Stimulated activated memory B cell treated with anti-CD40 and anti-IgM and Interleukin-4, amounts not matched to agents 10 μg/mL and 1 μg/mL and 100 μg/mL, for 72 hours (primary cell): ENCODE results near the gene GPR150.
"Not testable (repeated sequence)": the region's sequence is repeated elsewhere in the genome, so short reads cannot be mapped to it uniquely, and the experiment has no call there.

Experiments used
- ATAC-seq: fragments of 150-1000 bp; cut with Tn5 transposase; 2 replicates; pipeline ENCODE4 v1.10.0; 2021
- H3K27ac Mint-ChIP-seq: one replicate; pipeline ENCODE4 v1.8.0; 2022; ENCODE audit warnings: mild to moderate bottlenecking, mixed read lengths
- H3K27me3 Mint-ChIP-seq: one replicate; pipeline ENCODE4 v1.8.0; 2022; ENCODE audit warnings: mixed read lengths
- H3K36me3 Mint-ChIP-seq: one replicate; pipeline ENCODE4 v1.8.0; 2022; ENCODE audit warnings: mixed read lengths
- H3K4me1 Mint-ChIP-seq: one replicate; pipeline ENCODE4 v1.8.0; 2022; ENCODE audit warnings: mixed read lengths
- H3K4me3 Mint-ChIP-seq: one replicate; pipeline ENCODE4 v1.8.0; 2022; ENCODE audit warnings: mild to moderate bottlenecking, moderate library complexity, mixed read lengths
- H3K9me3 Mint-ChIP-seq: one replicate; pipeline ENCODE4 v1.8.0; 2022; ENCODE audit warnings: mixed read lengths

GPR150 gene

GRCh38 chr5:95632942-95633341 is 13.1 kb downstream of the GPR150 start:
- H3K4me1 Mint-ChIP-seq, H3K36me3 Mint-ChIP-seq, ATAC-seq, H3K4me3 Mint-ChIP-seq, H3K9me3 Mint-ChIP-seq, H3K27me3 Mint-ChIP-seq, H3K27ac Mint-ChIP-seq: not testable (repeated sequence)

GRCh38 chr5:95633671-95634070 is 13.8 kb downstream of the GPR150 start:
- no peak overlapping the region for H3K27ac Mint-ChIP-seq
- H3K4me3 Mint-ChIP-seq: no peak overlapping the region
- peaks cover 6% of the 10 kb centered on the region for H3K36me3 Mint-ChIP-seq
- no peak for ATAC-seq
- peaks cover 4% of the 10 kb centered on the region for H3K9me3 Mint-ChIP-seq
- peaks cover 9% of the 10 kb centered on the region for H3K4me1 Mint-ChIP-seq
- H3K27me3 Mint-ChIP-seq: no peaks in the 10 kb centered on the region

- Mint-ChIP-seq H3K4me1 (peaks cover 9% of the 10 kb centered on the region), H3K4me3 (no peak overlapping the region), H3K36me3 (peaks cover 6% of the 10 kb centered on the region), H3K27me3 (no peaks in the 10 kb centered on the region), H3K27ac (no peak overlapping the region), H3K9me3 (peaks cover 4% of the 10 kb centered on the region)
- no peak for ATAC-seq
Observed at GRCh38 chr5:95634081-95634480, 14.2 kb downstream of the GPR150 start.

DNA sequence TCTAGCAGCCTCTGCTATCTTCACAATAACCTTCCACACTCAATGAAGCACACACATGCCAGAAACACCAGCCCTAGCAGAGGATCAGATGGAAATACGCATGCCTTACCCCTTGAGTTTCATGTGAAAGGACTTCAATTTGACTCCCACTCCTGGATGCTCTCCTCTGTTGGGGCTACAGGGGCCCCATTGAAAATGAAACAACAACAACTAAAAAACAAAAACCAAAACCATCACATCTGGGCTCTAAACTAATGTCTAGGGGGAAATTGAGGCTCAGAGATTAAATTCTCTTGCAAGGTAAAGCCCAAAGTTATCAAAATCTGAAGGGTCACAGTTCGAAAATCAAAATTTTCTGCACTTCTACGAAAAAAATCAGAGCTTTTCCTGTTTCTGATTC is 18.7 kb downstream of the GPR150 start:
- Mint-ChIP-seq H3K27ac (no peak overlapping the region), H3K27me3 (no peaks in the 10 kb centered on the region), H3K9me3 (no peaks in the 10 kb centered on the region), H3K4me3 (no peak overlapping the region), H3K36me3 (no peaks in the 10 kb centered on the region), H3K4me1 (no peaks in the 10 kb centered on the region)
- no peak for ATAC-seq

- Mint-ChIP-seq H3K27me3 (no peaks in the 10 kb centered on the region), H3K4me3 (no peak overlapping the region), H3K9me3 (no peaks in the 10 kb centered on the region), H3K27ac (no peak overlapping the region), H3K36me3 (no peaks in the 10 kb centered on the region), H3K4me1 (peaks cover 7% of the 10 kb centered on the region)
- no peak for ATAC-seq
Observed at GRCh38 chr5:95641741-95642220, 21.9 kb downstream of the GPR150 start.

DNA sequence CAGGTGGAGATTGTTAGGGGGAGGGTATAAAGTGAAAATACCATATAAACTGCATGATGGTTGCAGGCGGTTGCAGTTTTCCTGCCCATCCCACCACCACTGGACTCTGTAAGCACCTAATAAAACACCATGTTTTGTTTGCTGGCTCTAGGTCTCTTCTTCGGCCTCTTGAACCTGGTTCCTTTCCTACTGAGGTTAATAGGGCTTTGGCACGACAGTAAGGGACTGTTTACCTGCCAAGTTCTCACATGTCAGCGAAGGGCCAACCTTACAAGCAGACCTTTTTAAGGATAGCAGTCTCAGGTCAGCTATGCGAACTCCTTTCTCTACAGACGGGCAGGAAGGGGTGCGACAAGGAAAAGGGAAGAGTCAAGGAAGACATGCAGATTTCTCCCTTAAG is 23.3 kb downstream of the GPR150 start:
- no peak overlapping the region for H3K27ac Mint-ChIP-seq
- no peak for ATAC-seq
- no peaks in the 10 kb centered on the region for H3K36me3 Mint-ChIP-seq
- peaks cover 7% of the 10 kb centered on the region for H3K4me1 Mint-ChIP-seq
- H3K9me3 Mint-ChIP-seq: no peaks in the 10 kb centered on the region
- no peaks in the 10 kb centered on the region for H3K27me3 Mint-ChIP-seq
- H3K4me3 Mint-ChIP-seq: no peak overlapping the region

GRCh38 chr5:95644351-95645042 is 24.6 kb downstream of the GPR150 start:
- H3K4me1 Mint-ChIP-seq: peaks cover 7% of the 10 kb centered on the region
- H3K36me3 Mint-ChIP-seq: no peaks in the 10 kb centered on the region
- peak overlapping the region; percentile 6 for H3K27ac Mint-ChIP-seq
- no peaks in the 10 kb centered on the region for H3K27me3 Mint-ChIP-seq
- ATAC-seq: peak; percentile 42
- H3K9me3 Mint-ChIP-seq: no peaks in the 10 kb centered on the region
- H3K4me3 Mint-ChIP-seq: no peak overlapping the region

- H3K27ac Mint-ChIP-seq: peak overlapping the region; percentile 88
- H3K4me3 Mint-ChIP-seq: peak overlapping the region; percentile 84
- not testable (repeated sequence) for H3K27me3 Mint-ChIP-seq, H3K4me1 Mint-ChIP-seq, H3K9me3 Mint-ChIP-seq, ATAC-seq, H3K36me3 Mint-ChIP-seq
Observed at GRCh38 chr5:95646226-95646568, 26.3 kb downstream of the GPR150 start.

GRCh38 chr5:95646569-95647431 is 26.9 kb downstream of the GPR150 start, which contains the start of gene RFESD:
RFESD (plus strand) TSS chr5:95646777; CDS start chr5:95652272, 5,495 bp downstream.
- peak; percentile 99 for ATAC-seq
- H3K4me3 Mint-ChIP-seq: peak within 1 kb of the TSS; percentile 84
- H3K27me3 Mint-ChIP-seq: no peaks in the 10 kb centered on the region
- H3K4me1 Mint-ChIP-seq: peaks cover 7% of the 10 kb centered on the region
- H3K9me3 Mint-ChIP-seq: no peaks in the 10 kb centered on the region
- peak within 1 kb of the TSS; percentile 88 for H3K27ac Mint-ChIP-seq
- no peaks in the 10 kb centered on the region for H3K36me3 Mint-ChIP-seq

DNA sequence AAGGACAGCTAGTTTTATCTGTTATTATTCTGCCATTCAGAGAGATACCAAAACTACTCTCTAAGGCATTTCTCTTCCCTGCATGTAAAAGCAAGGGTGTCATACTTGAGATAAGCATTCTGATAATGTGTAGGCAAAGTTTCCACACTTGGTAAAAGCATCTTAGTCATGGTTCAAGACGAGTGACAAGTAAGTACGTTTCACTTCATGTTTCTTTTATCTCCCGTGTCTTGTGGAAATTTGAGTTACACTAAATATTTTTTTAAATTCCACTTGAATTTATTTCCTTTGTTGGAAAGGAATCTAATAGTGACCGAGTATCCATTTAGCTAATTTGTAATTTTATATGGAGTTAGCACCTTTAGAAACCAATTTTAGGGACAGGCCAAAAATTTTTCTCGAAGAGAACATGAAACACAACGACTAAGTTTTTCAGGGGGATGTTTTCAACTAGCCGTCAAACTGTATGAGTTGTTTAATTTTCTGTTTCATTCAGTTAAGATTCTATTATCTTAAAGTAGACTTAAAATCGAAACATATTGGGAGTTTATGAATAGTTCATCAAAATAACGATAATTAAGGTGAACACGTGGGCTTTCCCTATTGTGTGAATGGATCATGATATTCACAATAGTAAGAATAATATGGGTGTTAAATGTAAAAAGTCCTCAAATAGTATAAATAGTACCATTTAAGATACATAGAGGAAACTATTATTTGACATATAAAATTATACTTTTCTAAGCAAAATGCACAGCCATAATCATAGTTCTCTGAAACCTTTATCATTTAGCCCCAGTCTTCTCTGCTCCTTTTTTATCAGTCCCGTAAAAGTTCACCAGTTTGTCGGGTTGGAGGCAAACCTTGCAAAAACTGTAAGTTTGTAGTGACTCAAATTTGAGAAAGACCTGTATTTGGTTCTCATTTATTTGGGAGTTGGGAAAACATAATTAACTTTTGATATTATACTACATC is 28.3 kb downstream of the GPR150 start:
- Mint-ChIP-seq H3K4me3 (no peak overlapping the region), H3K27ac (no peak overlapping the region), H3K27me3 (no peaks in the 10 kb centered on the region), H3K4me1 (peaks cover 7% of the 10 kb centered on the region), H3K36me3 (peaks cover 12% of the 10 kb centered on the region), H3K9me3 (no peaks in the 10 kb centered on the region)
- no peak for ATAC-seq

DNA sequence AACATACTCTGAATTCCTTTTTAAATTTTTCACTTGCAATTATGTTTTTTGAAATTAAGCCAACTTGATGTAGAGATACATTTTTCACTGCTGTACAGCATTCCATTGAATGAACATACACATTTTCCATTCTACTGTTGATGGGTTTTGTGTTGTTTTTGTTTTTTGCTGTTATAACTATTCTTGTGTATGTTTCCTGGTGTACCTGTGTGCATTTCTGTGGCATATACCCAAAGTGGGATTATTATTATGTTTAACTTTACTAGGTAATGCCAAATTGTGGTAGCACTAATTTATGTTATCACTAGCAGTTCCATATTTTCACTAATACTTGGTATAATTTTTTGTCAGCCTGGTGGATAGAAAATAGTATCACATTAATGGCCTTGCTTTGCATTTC is 29.4 kb downstream of the GPR150 start:
- no peak overlapping the region for H3K4me3 Mint-ChIP-seq
- ATAC-seq: no peak
- H3K27me3 Mint-ChIP-seq: no peaks in the 10 kb centered on the region
- H3K4me1 Mint-ChIP-seq: peaks cover 4% of the 10 kb centered on the region
- H3K9me3 Mint-ChIP-seq: no peaks in the 10 kb centered on the region
- H3K27ac Mint-ChIP-seq: no peak overlapping the region
- peaks cover 13% of the 10 kb centered on the region for H3K36me3 Mint-ChIP-seq

- Mint-ChIP-seq H3K4me3 (no peak overlapping the region), H3K27ac (no peak overlapping the region), H3K4me1 (no peaks in the 10 kb centered on the region), H3K36me3 (peaks cover 16% of the 10 kb centered on the region), H3K27me3 (no peaks in the 10 kb centered on the region), H3K9me3 (no peaks in the 10 kb centered on the region)
- no peak for ATAC-seq
Observed at GRCh38 chr5:95649842-95650620, 30.1 kb downstream of the GPR150 start.

DNA sequence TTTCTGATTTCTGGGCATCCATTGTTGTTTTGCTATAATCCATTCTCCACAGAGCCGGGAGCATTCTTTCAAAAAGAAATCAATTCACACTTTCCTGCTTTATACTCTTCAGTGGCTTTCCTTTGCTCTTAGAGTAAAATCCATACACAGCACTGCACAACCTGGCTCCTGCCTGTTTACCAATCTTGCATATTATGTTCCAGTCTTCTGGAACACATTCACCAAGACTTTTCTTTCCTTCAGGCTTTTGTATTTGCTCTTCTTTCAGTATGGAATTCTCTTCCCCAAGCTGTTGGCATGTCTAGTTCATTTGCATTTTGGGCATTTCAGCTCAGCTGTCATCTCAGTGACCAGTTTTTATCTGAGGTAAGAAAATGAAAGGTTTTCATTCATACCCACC is 33.0 kb downstream of the GPR150 start:
- H3K4me1 Mint-ChIP-seq: no peaks in the 10 kb centered on the region

GRCh38 chr5:95654196-95654595 is 34.3 kb downstream of the GPR150 start:
- no peaks in the 10 kb centered on the region for H3K4me1 Mint-ChIP-seq
- no peaks in the 10 kb centered on the region for H3K9me3 Mint-ChIP-seq
- no peak overlapping the region for H3K27ac Mint-ChIP-seq
- no peak for ATAC-seq
- H3K36me3 Mint-ChIP-seq: peaks cover 19% of the 10 kb centered on the region
- no peaks in the 10 kb centered on the region for H3K27me3 Mint-ChIP-seq
- H3K4me3 Mint-ChIP-seq: no peak overlapping the region

More for the DNA sequence above, 33.0 kb downstream of the GPR150 start:
- H3K27me3 Mint-ChIP-seq: no peaks in the 10 kb centered on the region
- H3K4me3 Mint-ChIP-seq: no peak overlapping the region
- no peak overlapping the region for H3K27ac Mint-ChIP-seq
- no peaks in the 10 kb centered on the region for H3K9me3 Mint-ChIP-seq
- no peak for ATAC-seq
- H3K36me3 Mint-ChIP-seq: peaks cover 19% of the 10 kb centered on the region
